Measurements from ENCODE around the gene SYNDIG1L. TPM values are rescaled to one million over a fixed set of nuclear protein-coding genes. Genes with fewer than 3 reads are reported as not detected.

The SYNDIG1L gene
- polyA plus RNA-seq, 1 donor from 2014 or later = 2.0 TPM

DNA sequence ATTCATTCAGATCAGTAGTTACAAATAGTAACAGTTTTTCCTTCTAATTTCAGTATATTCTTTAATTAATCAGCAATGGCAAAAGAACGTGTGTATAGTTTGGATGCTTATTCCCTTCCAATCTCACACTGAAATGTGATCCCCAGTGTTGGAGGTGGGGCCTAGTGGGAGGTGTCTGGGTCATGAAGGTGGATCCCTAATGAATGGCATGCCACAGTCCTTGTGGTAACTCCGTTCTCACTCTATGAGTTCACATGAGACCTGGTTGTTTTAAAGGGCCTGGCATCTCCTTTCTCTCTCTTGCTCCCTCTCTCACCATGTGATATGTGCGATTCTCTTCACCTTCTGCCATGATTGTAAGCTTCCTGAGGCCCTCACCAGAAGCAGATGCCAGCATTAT, 18.9 kb upstream of the SYNDIG1L start:
- no peaks in the 10 kb centered on the region for H4K20me1 ChIP-seq (ENCODE audit: insufficient read depth)
- H3K9ac ChIP-seq (ENCODE audit: low read length) = no peak overlapping the region
- no peaks in the 10 kb centered on the region for H3K9me2 ChIP-seq (ENCODE audit: insufficient read depth, low read length)
- no peaks in the 10 kb centered on the region for H3K36me3 ChIP-seq (ENCODE audit: insufficient read depth, low read length)
- H3K4me3 ChIP-seq (ENCODE audit: low read length) = no peak overlapping the region
- no peak overlapping the region for H3K27ac ChIP-seq (ENCODE audit: low read length)
- H3K27me3 ChIP-seq (ENCODE audit: insufficient read depth, low read depth, low read length) = no peaks in the 10 kb centered on the region
- H3K4me2 ChIP-seq (ENCODE audit: low read length) = no peak overlapping the region
- no peak overlapping the region for H2AFZ ChIP-seq (ENCODE audit: low read depth, low read length)
- H3F3A ChIP-seq (ENCODE audit: insufficient read depth, low read length, poor library complexity, severe bottlenecking) = no peaks in the 10 kb centered on the region
- TF ChIP-seq REST (IDR thresholded peaks at IDR 0.05; ENCODE audit: borderline replicate concordance) (no peak), TAF1 (IDR thresholded peaks at IDR 0.05; ENCODE audit: low read depth) (no peak), MXI1 (conservative IDR thresholded peaks at IDR 0.05; ENCODE audit: poor library complexity, severe bottlenecking) (no peak), RAD21 (conservative IDR thresholded peaks at IDR 0.05) (no peak), POLR2AphosphoS5 (IDR thresholded peaks at IDR 0.05) (no peak), SMC3 (conservative IDR thresholded peaks at IDR 0.05; ENCODE audit: poor library complexity) (no peak), EZH2 (IDR thresholded peaks at IDR 0.05; ENCODE audit: borderline replicate concordance, insufficient read depth, low read length, poor library complexity, severe bottlenecking) (no peak), EP300 (conservative IDR thresholded peaks at IDR 0.05; ENCODE audit: poor library complexity, severe bottlenecking) (no peak)
- TF ChIP-seq, protein P1, sequence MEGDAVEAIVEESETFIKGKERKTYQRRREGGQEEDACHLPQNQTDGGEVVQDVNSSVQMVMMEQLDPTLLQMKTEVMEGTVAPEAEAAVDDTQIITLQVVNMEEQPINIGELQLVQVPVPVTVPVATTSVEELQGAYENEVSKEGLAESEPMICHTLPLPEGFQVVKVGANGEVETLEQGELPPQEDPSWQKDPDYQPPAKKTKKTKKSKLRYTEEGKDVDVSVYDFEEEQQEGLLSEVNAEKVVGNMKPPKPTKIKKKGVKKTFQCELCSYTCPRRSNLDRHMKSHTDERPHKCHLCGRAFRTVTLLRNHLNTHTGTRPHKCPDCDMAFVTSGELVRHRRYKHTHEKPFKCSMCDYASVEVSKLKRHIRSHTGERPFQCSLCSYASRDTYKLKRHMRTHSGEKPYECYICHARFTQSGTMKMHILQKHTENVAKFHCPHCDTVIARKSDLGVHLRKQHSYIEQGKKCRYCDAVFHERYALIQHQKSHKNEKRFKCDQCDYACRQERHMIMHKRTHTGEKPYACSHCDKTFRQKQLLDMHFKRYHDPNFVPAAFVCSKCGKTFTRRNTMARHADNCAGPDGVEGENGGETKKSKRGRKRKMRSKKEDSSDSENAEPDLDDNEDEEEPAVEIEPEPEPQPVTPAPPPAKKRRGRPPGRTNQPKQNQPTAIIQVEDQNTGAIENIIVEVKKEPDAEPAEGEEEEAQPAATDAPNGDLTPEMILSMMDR (IDR thresholded peaks at IDR 0.05; ENCODE audit: poor library complexity, severe bottlenecking) = no peak
- no peaks in the 10 kb centered on the region for H3K79me2 ChIP-seq (replicated peaks; ENCODE audit: insufficient read depth, low read length)
- H3K9me3 ChIP-seq (ENCODE audit: low read length) = no peaks in the 10 kb centered on the region

DNA sequence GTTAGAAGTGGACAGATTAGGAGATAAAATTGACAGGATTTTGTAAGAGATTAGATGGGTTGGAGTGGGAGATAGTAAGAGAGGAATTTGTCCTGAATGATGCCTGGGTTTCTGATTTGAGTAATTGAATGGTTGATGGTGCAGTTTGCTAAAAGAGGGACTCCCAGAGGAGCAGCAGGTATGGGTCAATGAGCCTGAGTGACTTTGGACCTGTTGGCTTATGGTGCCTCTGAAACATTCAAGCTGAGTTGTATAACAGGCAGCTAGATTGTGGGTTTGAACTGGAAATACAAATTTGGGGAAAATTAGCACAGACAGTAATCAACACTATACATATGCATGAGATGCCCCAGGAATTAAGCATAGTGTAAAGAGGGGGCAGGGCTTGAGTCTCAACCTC, 16.7 kb upstream of the SYNDIG1L start:
- no peaks in the 10 kb centered on the region for H3K79me2 ChIP-seq (replicated peaks; ENCODE audit: insufficient read depth, low read length)

More for the DNA sequence above, 16.7 kb upstream of the SYNDIG1L start:
- Histone ChIP-seq H3K27me3 (ENCODE audit: insufficient read depth, low read depth, low read length) (no peaks in the 10 kb centered on the region), H3K9me3 (ENCODE audit: low read length) (no peaks in the 10 kb centered on the region), H2AFZ (ENCODE audit: low read depth, low read length) (no peak overlapping the region), H3K9me2 (ENCODE audit: insufficient read depth, low read length) (no peaks in the 10 kb centered on the region), H3K27ac (ENCODE audit: low read length) (no peak overlapping the region), H3K9ac (ENCODE audit: low read length) (no peak overlapping the region), H3K4me2 (ENCODE audit: low read length) (no peak overlapping the region), H3K36me3 (ENCODE audit: insufficient read depth, low read length) (no peaks in the 10 kb centered on the region), H3K4me3 (ENCODE audit: low read length) (no peak overlapping the region), H3F3A (ENCODE audit: insufficient read depth, low read length, poor library complexity, severe bottlenecking) (no peaks in the 10 kb centered on the region), H4K20me1 (ENCODE audit: insufficient read depth) (no peaks in the 10 kb centered on the region)
- no peak for TF ChIP-seq EZH2 (IDR thresholded peaks at IDR 0.05; ENCODE audit: borderline replicate concordance, insufficient read depth, low read length, poor library complexity, severe bottlenecking)
- no peak for TF ChIP-seq RAD21 (conservative IDR thresholded peaks at IDR 0.05)
- TF ChIP-seq, protein P1 (IDR thresholded peaks at IDR 0.05; ENCODE audit: poor library complexity, severe bottlenecking) = no peak
- TF ChIP-seq POLR2AphosphoS5 (IDR thresholded peaks at IDR 0.05) = no peak
- TF ChIP-seq SMC3 (conservative IDR thresholded peaks at IDR 0.05; ENCODE audit: poor library complexity) = no peak
- TF ChIP-seq REST (IDR thresholded peaks at IDR 0.05; ENCODE audit: borderline replicate concordance) = no peak
- no peak for TF ChIP-seq MXI1 (conservative IDR thresholded peaks at IDR 0.05; ENCODE audit: poor library complexity, severe bottlenecking)
- no peak for TF ChIP-seq EP300 (conservative IDR thresholded peaks at IDR 0.05; ENCODE audit: poor library complexity, severe bottlenecking)
- TF ChIP-seq TAF1 (IDR thresholded peaks at IDR 0.05; ENCODE audit: low read depth) = no peak

Data from neural cell (in vitro differentiated cells).